B cell (primary cell): ENCODE results near the gene LRRC4C. TPM values are rescaled to one million over a fixed set of nuclear protein-coding genes. Genes with fewer than 3 reads are reported as not detected.

Source experiments
- ATAC-seq: fragments of 200-7000 bp; cut with Tn5 transposase; one replicate; pipeline ENCODE4 v1.10.0; 2021; ENCODE audit warnings: low read depth, mild to moderate bottlenecking, moderate number of reproducible peaks, moderate library complexity
- CTCF ChIA-PET: fragments of 350-600 bp; sonication (Branson Sonifier 250); formaldehyde crosslinking; loops from one replicate; lab custom pipeline; 2021; ENCODE audit warnings: antibody characterized with exemption, inconsistent platforms; lab: Charles Lee
- POLR2A ChIA-PET: fragments of 350-600 bp; sonication (Branson Sonifier 250); formaldehyde crosslinking; loops from one replicate; lab custom pipeline; 2021; ENCODE audit warnings: antibody characterized with exemption; lab: Charles Lee
- DNase-seq: peaks from one replicate; pipeline ENCODE4 v3.0.0; 2013
- H2AFZ ChIP-seq: 2 replicates; pipeline ENCODE4 v1.6.1; 2012; ENCODE audit warnings: mild to moderate bottlenecking, low read depth, low read length; ENCODE audit not compliant: insufficient read depth, poor library complexity, severe bottlenecking
- H3K27ac ChIP-seq, 2 donors: 1 replicate in 1 of 2; 2 replicates in 1 of 2; pipeline ENCODE4 v1.5.1; 2012 to 2013; ENCODE audit warnings: low read length in 2 of 2, mild to moderate bottlenecking in 2 of 2, moderate library complexity in 1 of 2
- H3K27me3 ChIP-seq, 4 experiments: fragments of 200-600 bp in 1 of 4; sonication (generic) in 1 of 4; replicated peaks in 1 of 4; 1 replicate in 2 of 4; 2 replicates in 2 of 4; pipeline versions ENCODE4 v1.6.1 to v1.7.0; 2013 to 2016; ENCODE audit warnings: low read length in 3 of 4, mild to moderate bottlenecking in 2 of 4, mixed read lengths in 1 of 4, moderate library complexity in 1 of 4; ENCODE audit not compliant: insufficient read depth in 4 of 4, control insufficient read depth in 3 of 4; ENCODE audit errors: control extremely low read depth in 1 of 4
- H3K36me3 ChIP-seq, 2 experiments: replicated peaks in 1 of 2; 1 replicate in 1 of 2; 2 replicates in 1 of 2; pipeline versions ENCODE4 v1.6.1 to v1.7.1; 2013; ENCODE audit warnings: low read length in 1 of 2; ENCODE audit not compliant: insufficient read depth in 2 of 2, control insufficient read depth in 1 of 2; ENCODE audit errors: control extremely low read depth in 1 of 2, extremely low read depth in 1 of 2
- H3K4me1 ChIP-seq, 2 donors: fragments of 200-600 bp in 1 of 2; sonication (generic) in 1 of 2; 1 replicate in 1 of 2; 2 replicates in 1 of 2; pipeline versions ENCODE4 v1.5.1 to v1.6.1; 2013 to 2017; ENCODE audit warnings: low read length in 2 of 2; ENCODE audit not compliant: control insufficient read depth in 2 of 2, insufficient read depth in 2 of 2
- H3K4me2 ChIP-seq: replicated peaks from 2 replicates; pipeline ENCODE3; 2012; ENCODE audit warnings: mild to moderate bottlenecking, low read depth, low read length; ENCODE audit not compliant: poor library complexity, severe bottlenecking
- H3K4me3 ChIP-seq, 5 experiments: fragments of 200-600 bp in 1 of 5; sonication (generic) in 1 of 5; 1 replicate in 3 of 5; 2 replicates in 2 of 5; pipeline versions ENCODE4 v1.5.1 to v1.7.0; 2011 to 2016; ENCODE audit warnings: low read length in 4 of 5, mild to moderate bottlenecking in 4 of 5, low read depth in 2 of 5, control low read depth in 1 of 5, moderate library complexity in 1 of 5; ENCODE audit not compliant: insufficient read depth in 1 of 5; ENCODE audit errors: control extremely low read depth in 1 of 5, extremely low read depth in 1 of 5
- H3K79me2 ChIP-seq: fragments of 200-600 bp; sonication (generic); one replicate; pipeline ENCODE4 v1.6.0; 2016; ENCODE audit warnings: low read length; ENCODE audit not compliant: control insufficient read depth, insufficient read depth
- H3K9ac ChIP-seq: fragments of 200-600 bp; sonication (generic); 2 replicates; pipeline ENCODE4 v1.6.1; 2017; ENCODE audit warnings: mild to moderate bottlenecking, low read length, moderate library complexity
- H3K9me3 ChIP-seq, 3 donors: one replicate each; pipeline versions ENCODE4 v1.6.1 to v1.7.1; 2013; ENCODE audit warnings: low read length in 2 of 3; ENCODE audit not compliant: control insufficient read depth in 2 of 3, insufficient read depth in 1 of 3; ENCODE audit errors: control extremely low read depth in 1 of 3
- H4K20me1 ChIP-seq: 2 replicates; pipeline ENCODE4 v1.6.0; 2012; ENCODE audit warnings: mild to moderate bottlenecking, low read length; ENCODE audit not compliant: insufficient read depth, control insufficient read depth, poor library complexity, severe bottlenecking
- H3K27ac Mint-ChIP-seq: one replicate; pipeline ENCODE4 v1.8.0; 2021; ENCODE audit warnings: mixed read lengths
- H3K27me3 Mint-ChIP-seq: one replicate; pipeline ENCODE4 v1.8.0; 2021; ENCODE audit warnings: mixed read lengths
- H3K4me1 Mint-ChIP-seq: one replicate; pipeline ENCODE4 v1.8.0; 2021; ENCODE audit warnings: mixed read lengths
- H3K4me3 Mint-ChIP-seq: one replicate; pipeline ENCODE4 v1.8.0; 2021; ENCODE audit warnings: mixed read lengths
- H3K9me3 Mint-ChIP-seq: one replicate; pipeline ENCODE4 v1.8.0; 2022; ENCODE audit warnings: mixed read lengths; ENCODE audit not compliant: insufficient read depth
- CTCF ChIP-seq: fragments of 200-600 bp; IDR thresholded peaks from one replicate; pipeline ENCODE4 v1.8.0; 2022; ENCODE audit warnings: antibody characterized with exemption, mild to moderate bottlenecking
- EZH2 ChIP-seq: IDR thresholded peaks from 2 replicates; pipeline ENCODE4 v1.6.1; 2012; ENCODE audit warnings: borderline replicate concordance, low read depth, mild to moderate bottlenecking, moderate library complexity, low read length; ENCODE audit not compliant: insufficient read depth, poor library complexity, severe bottlenecking
- WGBS: methylation state at CpG from one replicate; pipeline ENCODE4 v1.1.5; 2013; ENCODE audit warnings: missing lambda C conversion rate; ENCODE audit not compliant: insufficient coverage; 5-methylcytosine and 5-hydroxymethylcytosine counted together
- intact Hi-C: fragments of 100-400 bp; cut with micrococcal nuclease; formaldehyde crosslinking; loops from one replicate; pipeline ENCODE4 v1.10.0; 2022
- polyA plus RNA-seq: library from polyadenylated mRNA; depleted of rRNA; stranded (reverse); fragments of >200 nt; gene quantifications from 2 replicates; pipeline ENCODE4 v1.2.3, GENCODE V29; 2012
- total RNA-seq, 2 donors: library from RNA; stranded (reverse); fragments of 120-200 nt in 1 of 2; gene quantifications; 1 replicate in 1 of 2; 2 replicates in 1 of 2; pipeline versions ENCODE4 v1.2.3 to v1.2.4, GENCODE V29; 2013 to 2022

Gene LRRC4C
- total and polyA plus RNA-seq, 2 donors (not counting 1 experiment from before 2014, with no cell fraction given): 0.57 TPM; not detected in 1

GRCh38 chr11:40132912-40133311 is 1326.5 kb downstream of the LRRC4C start:
- POLR2A ChIA-PET: no interaction called here

GRCh38 chr11:40130427-40130826 is 1329.0 kb downstream of the LRRC4C start:
- TF ChIP-seq CTCF: no peak
- TF ChIP-seq EZH2: no peak
- 90% methylated on average over 1 of the region's 1 CpG for WGBS
- no peak overlapping the region for H2AFZ ChIP-seq
- no peaks in the 10 kb centered on the region for H4K20me1 ChIP-seq
- no peak overlapping the region for H3K27ac Mint-ChIP-seq
- H3K27me3 ChIP-seq: no peaks in the 10 kb centered on the region
- no peaks in the 10 kb centered on the region for H3K9me3 ChIP-seq
- H3K4me2 ChIP-seq: no peak overlapping the region
- H3K4me1 Mint-ChIP-seq: no peaks in the 10 kb centered on the region
- intact Hi-C loops: no loop called here
- no peak overlapping the region for H3K4me3 ChIP-seq
- no peak overlapping the region for H3K9ac ChIP-seq
- H3K27ac ChIP-seq: no peak overlapping the region
- ChIA-PET POLR2A (no interaction called here), CTCF (no interaction called here)
- H3K79me2 ChIP-seq: no peaks in the 10 kb centered on the region
- H3K36me3 ChIP-seq: no peaks in the 10 kb centered on the region
- H3K4me3 Mint-ChIP-seq: no peak overlapping the region
- peaks cover 4% of the 10 kb centered on the region for H3K9me3 Mint-ChIP-seq
- H3K4me1 ChIP-seq: no peaks in the 10 kb centered on the region
- H3K27me3 Mint-ChIP-seq: no peaks in the 10 kb centered on the region
- no peak for DNase-seq
- no peak for ATAC-seq

More at GRCh38 chr11:40132912-40133311, 1326.5 kb downstream of the LRRC4C start:
- Histone ChIP-seq H3K4me3 (no peak overlapping the region), H2AFZ (no peak overlapping the region), H3K9ac (no peak overlapping the region), H3K4me1 (no peaks in the 10 kb centered on the region), H3K4me2 (no peak overlapping the region), H3K36me3 (no peaks in the 10 kb centered on the region), H4K20me1 (no peaks in the 10 kb centered on the region), H3K9me3 (no peaks in the 10 kb centered on the region), H3K27me3 (no peaks in the 10 kb centered on the region), H3K27ac (no peak overlapping the region), H3K79me2 (no peaks in the 10 kb centered on the region)
- CTCF ChIA-PET: no interaction called here
- Mint-ChIP-seq H3K27me3 (no peaks in the 10 kb centered on the region), H3K27ac (no peak overlapping the region), H3K9me3 (peaks cover 2% of the 10 kb centered on the region), H3K4me1 (no peaks in the 10 kb centered on the region), H3K4me3 (no peak overlapping the region)
- ATAC-seq: no peak
- DNase-seq: no peak
- intact Hi-C loops: no loop called here
- no CpG with 5 or more reads among the region's 3 CpGs for WGBS
- TF ChIP-seq CTCF (no peak), EZH2 (no peak)
